HG02870 (cell line): ENCODE results near the gene XPNPEP2.

Experiments used
- ATAC-seq: cut with Tn5 transposase; IDR thresholded peaks from one replicate; pipeline ENCODE4 v1.9.1; 2021; ENCODE audit warnings: mild to moderate bottlenecking, moderate library complexity; ENCODE audit not compliant: unreplicated experiment

XPNPEP2 gene

DNA sequence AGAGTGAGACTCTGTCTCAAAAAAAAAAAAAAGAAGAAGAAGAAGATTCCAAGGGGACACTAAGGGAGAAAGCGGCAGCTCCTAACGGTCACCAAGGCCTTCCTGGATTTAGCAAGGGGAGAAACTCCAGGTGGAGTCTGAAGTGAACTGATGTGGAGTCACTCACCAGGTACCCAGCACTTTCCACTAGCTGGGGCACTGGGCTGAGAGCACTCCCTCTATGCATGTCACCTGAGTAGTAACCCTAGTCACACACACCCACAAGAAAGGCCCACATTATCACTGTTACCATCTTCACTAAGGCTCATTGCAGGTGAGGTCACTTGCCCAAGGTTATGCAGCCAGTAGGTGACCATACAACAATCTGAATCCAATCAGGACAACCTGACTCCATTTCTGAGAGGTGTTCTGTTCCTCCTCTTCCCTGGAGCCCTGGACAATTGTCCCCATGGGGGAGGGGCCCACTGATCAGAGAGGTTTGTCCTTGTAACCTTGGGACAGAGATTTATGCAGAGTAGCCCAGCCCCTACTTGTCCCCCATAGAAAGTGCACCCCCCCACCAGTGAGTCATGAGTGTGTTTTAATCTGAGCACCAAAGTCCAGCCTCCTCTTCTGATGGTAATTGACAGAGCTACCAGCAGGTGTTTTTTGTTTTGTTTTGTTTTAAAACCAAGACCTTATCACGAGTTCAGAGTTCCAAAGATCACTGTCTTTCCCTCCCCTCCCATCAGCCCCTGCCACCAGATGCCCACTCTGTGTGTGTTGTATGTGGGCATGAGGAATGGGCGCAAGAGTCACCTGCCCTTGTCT lies 35.1 kb downstream of the XPNPEP2 start:
- ATAC-seq, result no peak

DNA sequence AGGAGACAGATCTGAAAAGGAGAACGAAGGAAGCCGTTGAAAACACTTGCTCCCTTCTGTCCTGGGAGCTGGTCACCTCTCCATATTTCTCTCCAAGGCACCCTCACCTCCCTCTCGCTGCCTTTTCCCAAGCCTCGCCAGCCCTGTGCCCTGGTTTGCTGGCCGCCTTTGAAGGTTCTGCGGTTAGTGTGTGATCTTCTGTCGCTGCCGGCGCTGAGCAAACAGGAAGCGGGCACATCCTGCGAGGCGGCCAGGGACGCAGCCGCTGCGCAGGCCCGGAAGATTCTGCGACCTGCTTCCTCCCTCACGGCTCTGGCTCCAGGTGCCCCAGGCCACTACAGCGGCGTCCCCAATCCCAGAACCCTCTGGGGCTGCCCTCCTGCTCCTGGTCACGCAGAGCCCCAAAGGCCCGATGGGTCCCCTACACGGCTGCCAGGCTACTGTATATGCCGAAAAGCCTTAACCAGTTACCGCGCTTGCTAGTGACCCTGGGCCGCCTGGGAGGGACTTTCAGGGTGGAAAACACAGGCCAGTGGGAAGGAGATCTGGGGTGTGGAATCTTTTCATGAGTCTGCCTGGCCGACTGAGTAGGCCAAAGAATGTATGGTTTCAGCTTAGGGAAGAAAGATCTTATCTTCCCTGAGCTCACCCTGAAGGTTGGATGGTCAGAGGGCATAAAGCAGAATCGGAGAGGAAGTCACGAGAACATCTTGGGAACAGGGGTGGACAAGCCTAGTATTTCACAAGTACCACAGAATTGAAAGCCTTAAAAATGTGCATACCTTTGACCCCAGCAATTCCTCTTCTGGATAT lies 38.6 kb downstream of the XPNPEP2 start:
- no peak for ATAC-seq

DNA sequence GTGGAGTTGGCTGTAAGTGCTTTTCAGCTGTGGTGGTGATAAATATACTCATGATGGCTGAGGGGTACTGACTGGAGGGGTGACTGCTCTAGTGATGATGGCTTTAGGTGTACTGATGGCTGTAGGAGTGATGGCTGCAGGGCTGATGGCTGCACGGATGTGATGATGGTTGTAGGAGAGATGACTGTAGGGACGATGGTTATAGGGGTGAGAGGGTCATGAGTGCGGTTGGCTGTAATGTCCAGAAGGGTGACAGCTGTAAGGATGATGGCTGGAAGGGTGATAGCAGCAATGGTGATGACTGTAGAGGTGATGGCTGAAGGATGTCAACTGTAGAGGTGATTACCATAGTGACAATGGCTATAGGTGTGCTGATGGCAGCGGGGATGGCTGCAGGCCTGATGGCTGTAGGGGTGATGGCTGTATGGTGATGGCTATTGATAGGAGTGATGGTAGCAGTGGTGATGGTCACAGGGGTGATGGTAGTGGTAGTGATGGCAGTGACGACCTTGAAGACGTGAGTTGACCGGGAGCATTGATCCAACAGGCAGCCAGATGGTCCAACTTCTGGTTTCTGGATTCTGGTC lies 40.4 kb downstream of the XPNPEP2 start:
- no peak for ATAC-seq

DNA sequence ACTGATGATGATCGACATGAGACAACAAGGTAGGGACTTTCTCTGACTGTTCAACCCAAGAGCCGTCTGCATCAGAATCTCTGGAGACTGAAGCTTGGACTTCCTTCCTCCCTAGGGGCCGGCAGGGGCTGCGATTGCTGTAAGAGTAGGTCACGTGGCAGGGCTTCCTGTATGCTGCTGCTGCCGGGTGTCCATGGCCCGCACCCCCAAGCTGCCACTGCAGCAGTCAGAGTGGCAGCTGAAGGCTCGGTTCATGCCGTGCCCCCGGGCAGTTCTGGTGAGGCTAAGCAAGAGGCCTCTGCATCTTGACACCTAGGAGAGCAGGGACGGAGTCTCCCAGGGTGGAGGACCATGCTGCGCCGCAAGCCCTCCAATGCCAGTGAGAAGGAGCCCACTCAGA lies 41.0 kb downstream of the XPNPEP2 start, which contains the start of gene SASH3:
SASH3 (plus strand) TSS at position 203 of the 400 bp plus-strand sequence; CDS start at position 352, 149 bp downstream.
- ATAC-seq, result peak; percentile 31

DNA sequence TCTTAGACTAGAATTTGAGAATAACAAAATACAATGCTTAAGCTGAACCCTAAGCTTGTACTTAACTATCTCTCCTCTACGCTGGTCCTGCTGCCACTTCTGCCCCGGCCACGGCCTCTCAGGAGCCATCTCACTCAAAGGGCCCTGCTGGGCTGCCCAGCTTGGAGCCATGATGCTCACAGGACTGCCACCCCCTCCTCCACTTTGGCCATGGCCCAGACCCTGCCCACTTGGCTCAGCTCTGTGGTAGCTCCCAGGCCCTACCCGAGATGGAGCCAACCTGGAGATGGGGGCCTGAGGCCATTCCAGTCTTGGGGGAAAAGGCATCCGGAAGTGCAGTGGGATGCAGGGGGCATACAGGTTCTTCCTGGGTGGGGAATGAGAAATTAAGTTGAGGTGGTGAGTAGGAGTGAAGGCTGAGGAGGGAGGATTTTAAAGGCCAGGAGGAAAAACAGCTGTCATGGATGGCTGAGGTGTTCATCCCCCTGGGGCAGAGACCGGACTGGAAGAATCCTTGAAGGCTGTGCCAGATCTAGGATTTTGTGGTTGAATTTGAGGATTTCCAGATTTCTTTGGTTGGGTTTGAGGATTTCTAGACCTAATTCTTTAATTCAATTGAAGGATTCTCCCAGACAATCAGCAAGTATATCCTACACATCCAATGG lies 41.8 kb downstream of the XPNPEP2 start:
- no peak for ATAC-seq

DNA sequence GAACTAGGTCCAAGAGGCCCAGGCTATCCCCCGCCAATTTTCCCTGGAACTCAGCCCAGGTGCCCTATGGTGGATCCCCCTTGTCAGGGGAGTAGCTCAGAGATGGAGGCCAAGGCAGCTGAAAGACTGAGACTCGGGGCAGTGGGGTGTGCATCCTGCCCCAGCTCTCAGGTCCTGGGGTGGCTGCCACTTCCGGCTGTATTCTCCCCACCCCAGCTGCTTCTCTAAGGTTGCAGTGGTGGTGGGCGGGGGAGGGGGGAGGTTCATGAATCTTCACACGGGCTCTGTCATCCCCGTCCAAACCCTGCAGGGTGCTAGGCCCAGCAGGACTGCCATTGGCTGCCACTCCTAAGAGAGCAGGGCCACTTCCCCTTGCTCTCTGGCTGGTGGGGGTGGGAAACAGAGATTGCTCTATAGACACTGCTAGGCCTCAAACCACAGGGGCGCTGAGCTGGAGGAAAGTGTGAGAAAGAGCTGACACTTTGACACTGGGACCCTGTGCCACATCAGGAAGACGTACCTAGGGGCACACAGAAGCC lies 42.4 kb downstream of the XPNPEP2 start:
- ATAC-seq, result peak; percentile 63

DNA sequence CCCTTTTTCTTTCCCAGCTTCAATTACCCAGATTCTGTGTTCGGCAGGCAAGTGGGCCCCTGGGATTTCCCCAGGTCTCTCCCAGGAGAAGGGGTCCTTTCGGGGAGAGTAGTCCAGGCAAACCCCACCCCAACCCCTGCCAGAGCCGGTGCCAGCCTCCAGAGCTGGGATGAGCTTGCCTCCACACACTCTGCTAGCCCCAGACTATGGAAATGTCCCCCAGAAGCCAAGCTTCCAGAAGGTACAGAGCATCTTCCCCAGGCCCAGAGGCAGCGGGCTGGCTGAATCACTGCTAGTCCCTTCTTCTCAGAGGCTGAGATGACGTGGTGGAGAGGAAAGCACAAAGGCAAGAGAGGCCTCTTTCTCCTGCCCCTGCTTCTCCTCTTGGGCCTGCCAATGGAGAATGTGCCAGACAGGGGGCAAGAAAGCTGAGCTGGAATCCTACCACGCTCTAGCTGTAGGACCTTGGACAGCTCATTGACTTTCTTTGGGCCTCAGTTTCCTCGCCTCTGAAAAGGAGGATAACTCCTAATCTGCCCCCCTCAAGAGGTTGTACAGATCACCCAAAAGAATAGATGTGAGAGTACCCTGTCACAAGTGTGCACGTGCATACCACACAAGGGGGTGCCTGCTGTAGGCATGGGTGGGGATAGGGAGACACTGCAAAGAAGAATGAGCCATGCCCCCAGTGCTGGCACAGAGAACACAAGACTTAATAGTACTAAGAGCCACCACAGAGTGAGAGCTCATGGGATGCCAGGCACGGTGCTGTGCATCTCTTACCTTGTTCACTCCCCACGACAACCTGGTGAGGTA lies 43.1 kb downstream of the XPNPEP2 start:
- no peak for ATAC-seq

DNA sequence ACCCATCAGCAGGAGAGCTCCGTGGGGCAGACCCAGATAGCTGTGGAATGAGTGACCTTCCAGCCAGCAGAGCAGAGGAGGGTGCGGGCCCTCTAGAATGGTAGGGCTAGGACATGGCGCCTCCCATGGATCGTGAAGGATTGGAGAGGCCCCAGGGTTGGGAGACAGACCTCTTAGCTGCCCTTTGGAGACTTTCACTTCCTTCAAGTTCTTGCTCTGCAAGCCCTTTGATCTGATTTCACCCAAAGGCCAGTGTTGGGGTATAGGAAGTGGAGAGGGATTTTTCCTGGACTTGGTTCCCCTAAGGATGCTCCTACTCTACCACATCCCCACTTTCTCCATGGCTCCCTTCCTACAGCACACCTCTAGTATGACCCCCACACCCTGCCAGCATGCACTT lies 43.9 kb downstream of the XPNPEP2 start:
- ATAC-seq, result no peak

DNA sequence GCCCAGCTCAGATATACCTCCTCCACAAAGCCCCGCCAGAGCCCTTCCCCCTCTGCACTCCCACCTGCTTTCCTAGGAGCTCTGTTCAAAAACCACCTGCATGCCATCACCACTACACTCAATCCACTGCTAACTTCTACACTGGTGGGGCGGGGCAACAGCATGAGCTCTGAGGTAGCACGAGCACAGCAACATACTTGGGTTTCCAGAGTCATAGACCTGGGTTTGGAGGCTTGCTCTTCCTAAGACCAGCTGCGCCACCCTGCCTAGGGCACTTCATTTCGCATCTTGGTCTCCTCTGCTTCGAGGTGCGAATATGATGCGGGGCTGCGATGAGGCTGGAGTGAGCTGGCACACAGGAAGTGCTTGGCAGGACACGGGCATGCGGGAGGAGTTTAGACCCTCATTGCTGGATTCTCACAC lies 44.5 kb downstream of the XPNPEP2 start:
- no peak for ATAC-seq

DNA sequence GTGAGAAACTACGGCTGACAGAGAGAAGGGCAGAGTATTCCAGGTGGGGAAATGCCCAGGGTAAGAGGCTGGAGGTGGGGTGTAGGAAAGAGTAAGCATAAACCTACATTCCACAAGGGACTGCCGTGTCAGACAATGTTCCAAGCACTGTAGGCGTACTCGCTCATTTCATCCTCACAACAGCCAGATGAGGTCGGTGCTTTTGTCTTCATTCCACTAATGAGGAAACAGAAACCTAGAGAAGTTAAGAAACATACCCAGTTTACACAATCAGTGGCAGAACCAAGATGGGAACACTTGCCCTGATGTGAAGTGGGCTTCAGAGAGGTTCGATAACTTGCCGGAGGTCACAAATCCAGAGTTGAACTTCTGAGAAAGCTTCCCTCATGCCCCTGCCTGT lies 45.6 kb downstream of the XPNPEP2 start:
- ATAC-seq, result no peak

DNA sequence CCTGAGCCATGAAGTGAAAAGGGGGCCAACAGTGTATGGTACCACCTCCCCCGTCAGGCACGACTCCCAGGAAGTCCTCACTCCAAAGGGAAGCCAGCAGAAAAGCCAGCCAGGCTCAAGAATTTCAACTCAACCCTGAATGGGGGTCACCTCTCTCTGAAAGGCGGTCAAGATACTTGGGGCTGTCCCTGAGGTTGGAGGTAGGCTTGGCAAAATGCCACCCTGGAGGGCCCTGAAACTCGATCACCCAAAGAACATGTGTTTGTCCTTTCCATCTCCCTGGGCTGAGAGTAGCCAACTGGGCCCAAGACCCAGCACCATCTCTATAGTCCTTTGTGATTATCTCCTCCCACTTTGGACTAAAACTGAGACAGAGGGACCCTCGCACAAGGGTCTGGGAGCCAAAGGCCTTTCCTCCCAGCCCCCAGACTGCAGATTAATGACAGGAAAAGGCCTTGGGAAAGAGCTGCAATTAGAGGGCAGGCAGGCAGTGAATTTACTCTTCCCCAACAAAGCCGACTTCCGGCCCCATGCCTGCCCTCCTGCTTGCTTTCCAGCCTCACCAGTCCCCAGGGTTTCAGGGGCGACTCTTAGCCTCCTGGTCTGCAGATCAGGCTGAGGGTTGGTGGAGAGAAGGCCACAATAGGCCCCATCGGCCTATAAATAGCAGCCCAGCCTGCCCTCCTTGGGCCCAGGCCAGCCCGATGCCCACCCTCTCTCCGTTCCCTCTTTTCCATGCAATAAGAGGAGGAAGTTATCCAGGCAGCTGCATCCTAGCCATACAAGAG lies 46.6 kb downstream of the XPNPEP2 start:
- no peak for ATAC-seq

DNA sequence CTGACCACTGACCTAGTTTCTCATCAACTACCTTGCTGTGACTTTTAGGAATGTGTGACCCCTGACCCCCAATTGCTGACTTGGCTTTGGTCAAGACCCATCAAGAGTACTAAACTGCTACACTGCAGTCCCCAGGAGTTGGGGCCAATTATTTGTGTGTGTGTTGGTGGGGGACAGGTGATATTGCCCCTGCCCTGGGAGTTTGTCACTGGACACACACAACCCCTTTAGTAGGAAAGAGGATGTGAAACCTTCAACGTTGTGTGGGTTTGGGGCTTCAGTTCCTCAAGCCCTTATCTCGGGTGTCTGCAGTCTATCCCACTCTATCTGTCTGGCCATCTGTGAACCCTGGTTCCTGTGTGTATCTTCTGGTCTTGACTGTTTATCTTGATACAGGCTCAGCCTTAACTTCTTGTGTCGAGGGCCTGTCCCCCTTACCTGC lies 47.5 kb downstream of the XPNPEP2 start:
- ATAC-seq, result peak; percentile 82

DNA sequence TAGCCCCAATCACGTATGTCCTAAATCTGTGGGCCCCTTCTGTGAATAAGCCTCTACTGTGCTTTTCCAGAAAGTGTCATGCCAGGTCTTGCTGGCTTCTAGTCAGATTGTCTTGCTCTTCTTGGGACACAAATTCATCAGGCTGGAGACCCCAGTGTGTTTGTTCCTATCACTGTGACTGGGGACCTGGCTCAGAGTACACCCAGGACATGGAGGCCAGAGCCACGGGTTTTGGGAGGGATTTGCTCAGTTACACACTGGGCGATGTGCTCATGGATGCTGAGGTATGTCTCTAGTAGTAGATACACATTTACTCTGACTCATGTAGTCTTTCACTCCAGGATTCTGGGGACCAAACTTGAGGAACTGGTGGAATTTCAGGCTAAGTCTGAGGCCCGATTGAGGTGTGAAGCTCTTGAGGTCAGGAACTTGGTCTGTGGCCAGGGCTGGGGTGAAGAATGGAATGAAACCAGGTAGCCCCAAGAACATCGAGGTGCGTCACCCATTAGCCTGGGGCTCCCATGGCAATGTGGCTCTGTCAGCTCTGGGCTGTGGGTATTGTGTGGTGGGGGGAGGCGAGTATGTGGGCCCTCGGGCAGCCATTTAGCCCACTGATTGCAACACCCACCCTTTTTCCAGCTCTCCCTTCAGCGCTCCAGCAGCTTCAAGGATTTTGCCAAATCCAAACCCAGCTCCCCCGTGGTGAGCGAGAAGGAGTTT lies 48.7 kb downstream of the XPNPEP2 start:
- no peak for ATAC-seq

DNA sequence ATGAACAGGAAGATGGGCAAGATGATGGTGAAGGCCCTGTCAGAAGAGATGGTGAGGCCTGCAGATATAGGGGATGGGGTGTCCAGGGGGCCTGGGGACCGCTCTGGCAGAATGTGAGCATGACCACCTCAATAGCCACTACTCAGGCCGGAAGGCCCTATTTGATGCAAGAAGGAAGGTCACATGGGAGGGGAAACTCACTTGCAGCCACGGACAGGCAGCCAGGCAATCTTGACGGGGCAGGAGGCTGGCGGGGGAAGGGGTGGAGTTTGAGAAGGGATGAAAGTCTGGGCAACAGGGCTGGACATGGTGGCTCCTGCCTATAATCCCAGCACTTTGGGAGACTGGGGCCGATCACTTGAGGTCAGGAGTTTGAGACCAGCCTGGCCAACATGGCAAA lies 49.7 kb downstream of the XPNPEP2 start:
- no peak for ATAC-seq

DNA sequence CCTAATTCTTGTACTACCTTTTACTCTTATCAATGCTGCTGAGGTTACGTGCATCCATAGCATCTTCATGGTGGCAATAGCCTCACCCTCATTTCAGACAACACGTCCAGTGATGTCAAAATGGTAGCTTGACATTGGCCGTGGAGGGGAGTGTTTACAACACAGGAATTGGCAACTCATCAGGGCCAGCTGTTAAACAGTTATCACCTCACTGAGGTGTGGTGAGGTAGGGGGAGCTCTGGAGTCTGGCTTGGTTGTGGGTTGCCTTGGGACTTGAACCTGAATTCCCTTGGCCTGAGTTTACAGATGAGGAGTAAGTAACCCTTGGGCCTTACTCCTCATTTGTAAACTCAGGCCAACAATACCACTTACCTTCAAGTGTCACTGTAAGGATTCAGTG lies 51.4 kb downstream of the XPNPEP2 start:
- ATAC-seq, result no peak

DNA sequence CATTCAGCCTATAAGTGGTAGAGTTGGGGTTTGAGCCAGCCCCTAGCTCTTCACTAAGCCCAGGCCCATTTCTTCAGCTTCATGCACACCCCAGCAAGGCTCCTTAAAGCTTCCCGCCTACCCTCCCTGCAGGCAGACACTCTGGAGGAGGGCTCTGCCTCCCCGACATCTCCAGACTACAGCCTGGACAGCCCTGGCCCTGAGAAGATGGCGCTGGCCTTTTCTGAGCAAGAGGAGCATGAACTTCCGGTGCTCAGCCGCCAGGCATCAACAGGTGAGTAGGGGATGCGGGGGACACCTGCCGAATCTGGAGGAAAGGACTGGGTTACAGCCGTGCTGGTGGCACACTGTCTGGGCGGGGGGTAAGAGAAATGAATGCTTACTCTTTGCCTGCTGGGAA lies 52.0 kb downstream of the XPNPEP2 start:
- no peak for ATAC-seq

DNA sequence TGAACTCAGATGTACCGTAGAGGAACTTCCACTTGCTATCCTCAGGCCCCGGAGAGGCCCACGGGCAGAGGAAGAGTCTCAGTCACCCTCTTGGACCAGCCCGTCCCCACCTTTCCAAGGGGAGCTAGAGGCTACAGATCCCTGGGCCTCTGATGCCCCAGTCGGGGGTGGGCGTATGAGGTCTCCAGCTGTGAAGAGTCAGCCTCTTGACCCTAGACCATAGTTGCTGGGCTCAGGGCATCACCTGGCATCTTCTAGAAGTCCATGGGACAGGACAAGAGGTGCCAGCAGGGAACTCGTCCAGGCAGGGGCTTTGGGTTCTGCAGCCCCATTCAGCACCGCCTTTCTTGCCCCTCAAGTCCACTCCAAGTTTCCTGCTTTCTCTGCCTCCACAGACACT lies 52.6 kb downstream of the XPNPEP2 start:
- no peak for ATAC-seq

DNA sequence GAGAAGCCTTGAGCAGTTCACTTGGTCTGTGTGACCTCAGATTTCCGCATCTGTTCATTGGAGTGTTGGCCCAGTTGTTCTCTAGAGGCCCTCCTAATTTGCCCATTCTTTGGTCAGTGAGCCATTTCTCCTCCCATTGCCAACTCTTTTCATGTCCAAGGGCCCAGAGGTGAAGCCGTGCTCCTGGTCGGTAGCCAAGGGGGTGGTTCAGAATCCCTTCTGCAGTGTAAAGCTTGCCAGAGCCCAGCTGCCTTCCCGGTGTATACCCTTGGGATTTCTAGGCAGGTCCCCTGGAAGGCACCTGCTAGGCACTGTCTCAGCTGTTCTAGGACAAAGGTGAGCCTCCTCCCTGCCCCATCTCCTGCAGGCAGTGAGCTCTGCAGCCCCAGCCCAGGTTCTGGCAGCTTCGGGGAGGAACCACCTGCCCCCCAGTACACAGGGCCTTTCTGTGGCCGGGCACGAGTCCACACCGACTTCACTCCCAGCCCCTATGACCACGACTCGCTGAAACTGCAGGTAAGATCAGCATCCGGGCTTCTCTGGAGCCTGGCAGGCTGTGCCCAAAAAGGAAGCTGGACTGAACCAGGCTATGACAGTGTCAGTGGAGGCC lies 53.3 kb downstream of the XPNPEP2 start:
- ATAC-seq, result no peak
